ENCODE measurements around the gene CCT3. TPM values are rescaled to one million over a fixed set of nuclear protein-coding genes. Genes with fewer than 3 reads are reported as not detected.

The CCT3 gene
- total RNA-seq, 4 donors from 2014 or later, result 91.4 to 198 (median 149) TPM

DNA sequence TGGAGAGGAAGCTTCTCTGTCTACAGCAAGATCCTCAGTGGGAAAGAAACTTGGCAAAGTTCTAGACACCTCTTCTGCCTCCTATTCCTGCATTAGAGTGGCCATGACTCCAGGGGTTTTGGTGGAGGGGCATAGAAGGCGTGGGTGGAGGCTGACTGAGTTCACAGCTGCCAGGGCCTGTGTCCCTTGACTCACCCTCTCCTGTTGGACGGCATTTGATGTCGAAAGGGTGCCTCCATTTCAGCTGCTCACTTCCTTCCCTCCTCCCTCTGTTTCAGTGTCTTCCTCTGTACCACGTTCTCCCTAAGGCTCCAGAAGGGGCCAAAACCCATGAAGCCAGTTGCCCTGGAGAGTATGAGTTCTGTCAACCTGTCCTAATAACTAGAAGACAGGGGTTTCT, 53.3 kb downstream of the CCT3 start:
- Histone ChIP-seq H3K9me3 (no peaks in the 10 kb centered on the region), H3K27ac (peak overlapping the region; percentile 74), H3K4me1 (peaks cover 43% of the 10 kb centered on the region), H3K4me3 (peak overlapping the region; percentile 47), H3K27me3 (no peaks in the 10 kb centered on the region), H3K36me3 (peaks cover 25% of the 10 kb centered on the region)
- DNase-seq (ENCODE audit: low spot score in 2 of 2), result no peak
- 48% methylated on average over 4 of the region's 4 CpGs for WGBS
- TF ChIP-seq EP300 (IDR thresholded peaks at IDR 0.05), result no peak
- TF ChIP-seq POLR2A (IDR thresholded peaks at IDR 0.05), result no peak
- TF ChIP-seq POLR2AphosphoS5 (IDR thresholded peaks at IDR 0.05), result no peak
- no peak for TF ChIP-seq CTCF (IDR thresholded peaks at IDR 0.05)

- H3K27ac ChIP-seq, result peak within 1 kb of the TSS; percentile 94
- H3K27me3 ChIP-seq, result no peaks in the 10 kb centered on the region
- no peaks in the 10 kb centered on the region for H3K9me3 ChIP-seq
- no peak for DNase-seq (ENCODE audit: low spot score in 2 of 2)
- peaks cover 43% of the 10 kb centered on the region for H3K4me1 ChIP-seq
- TF ChIP-seq CTCF (IDR thresholded peaks at IDR 0.05) (no peak), POLR2A (IDR thresholded peaks at IDR 0.05) (no peak), POLR2AphosphoS5 (IDR thresholded peaks at IDR 0.05) (no peak), EP300 (IDR thresholded peaks at IDR 0.05) (no peak)
- H3K4me3 ChIP-seq, result peak within 1 kb of the TSS; percentile 86
- WGBS, result 49% methylated on average over 7 of the region's 7 CpGs
- peaks cover 19% of the 10 kb centered on the region for H3K36me3 ChIP-seq
Measured at GRCh38 chr1:156284112-156284511, 54.0 kb downstream of the CCT3 start, which contains the start of gene TMEM79. TMEM79 (plus strand) TSS chr1:156284325; CDS start chr1:156285227, 902 bp downstream.

GRCh38 chr1:156283521-156283920, 54.6 kb downstream of the CCT3 start:
- TF ChIP-seq POLR2A (IDR thresholded peaks at IDR 0.05), result no peak
- Histone ChIP-seq H3K4me1 (peaks cover 43% of the 10 kb centered on the region), H3K27ac (peak overlapping the region; percentile 94), H3K27me3 (no peaks in the 10 kb centered on the region), H3K4me3 (peak overlapping the region; percentile 86), H3K9me3 (no peaks in the 10 kb centered on the region), H3K36me3 (peaks cover 21% of the 10 kb centered on the region)
- no peak for DNase-seq (ENCODE audit: low spot score in 2 of 2)
- 77% methylated on average over 1 of the region's 1 CpG for WGBS

- WGBS, result 0% methylated on average over 22 of the region's 50 CpGs
- TF ChIP-seq EP300 (IDR thresholded peaks at IDR 0.05) (no peak), CTCF (IDR thresholded peaks at IDR 0.05) (no peak), POLR2A (IDR thresholded peaks at IDR 0.05) (peak; percentile 79 to 89), POLR2AphosphoS5 (IDR thresholded peaks at IDR 0.05) (peak; percentile 57 to 94 (median 81))
- Histone ChIP-seq H3K27ac (peak within 1 kb of the TSS; percentile 94), H3K4me3 (peak within 1 kb of the TSS; percentile 86), H3K9me3 (no peaks in the 10 kb centered on the region), H3K27me3 (no peaks in the 10 kb centered on the region), H3K36me3 (peaks cover 28% of the 10 kb centered on the region), H3K4me1 (peaks cover 43% of the 10 kb centered on the region)
- DNase-seq (ENCODE audit: low spot score in 2 of 2), result peak; percentile 97
Measured at GRCh38 chr1:156282479-156283222, 55.4 kb downstream of the CCT3 start, which contains the start of gene SMG5. SMG5 (minus strand) TSS chr1:156282825; CDS start chr1:156282680, 145 bp downstream.

DNA sequence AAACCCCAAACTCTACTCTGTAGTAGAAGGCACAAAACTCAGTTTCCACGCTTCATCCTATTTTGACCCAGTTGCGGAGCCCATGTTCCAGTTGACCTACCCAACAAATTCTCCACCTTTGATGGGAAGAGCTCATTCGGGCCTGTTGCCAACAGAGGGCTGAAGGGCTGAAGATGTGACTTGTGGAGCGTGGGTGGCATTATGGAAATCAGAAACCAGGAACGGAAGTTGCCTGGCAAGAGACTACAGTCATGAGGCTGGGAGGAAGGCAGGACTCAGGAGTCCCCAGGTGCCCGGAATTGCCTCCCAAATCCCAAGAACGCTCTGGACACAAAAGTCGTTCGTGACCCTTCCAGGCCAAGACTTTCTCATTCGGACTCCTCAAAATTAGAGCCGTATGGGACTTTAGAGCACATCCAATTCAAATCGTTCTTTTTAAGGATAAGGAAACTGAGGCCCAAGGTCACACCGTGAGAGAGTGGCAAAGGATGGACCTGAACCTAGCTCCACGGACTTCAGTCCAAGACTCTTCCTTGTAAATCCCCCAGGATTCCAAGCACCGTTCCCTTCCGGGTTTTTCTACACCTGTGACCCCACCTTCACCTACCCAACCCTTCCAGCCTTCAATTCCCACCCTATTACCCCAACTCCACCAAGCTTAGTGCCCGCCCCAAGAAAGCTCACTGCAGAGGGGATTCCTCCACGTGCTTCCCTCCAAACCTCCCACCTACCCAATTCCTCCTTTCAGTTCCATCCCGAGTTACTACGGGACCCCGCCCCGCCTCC, 56.2 kb downstream of the CCT3 start:
- Histone ChIP-seq H3K27me3 (no peaks in the 10 kb centered on the region), H3K27ac (peak overlapping the region; percentile 94), H3K36me3 (peaks cover 34% of the 10 kb centered on the region), H3K4me1 (peaks cover 43% of the 10 kb centered on the region), H3K4me3 (peak overlapping the region; percentile 86), H3K9me3 (no peaks in the 10 kb centered on the region)
- WGBS, result 8% methylated on average over 22 of the region's 22 CpGs
- TF ChIP-seq CTCF (IDR thresholded peaks at IDR 0.05) (no peak), POLR2A (IDR thresholded peaks at IDR 0.05) (no peak), POLR2AphosphoS5 (IDR thresholded peaks at IDR 0.05) (no peak), EP300 (IDR thresholded peaks at IDR 0.05) (no peak)
- no peak for DNase-seq (ENCODE audit: low spot score in 2 of 2)
